HepG2 (cell line): Measurements from ENCODE around the gene DAPK3. TPM values are rescaled to one million over a fixed set of nuclear protein-coding genes. Genes with fewer than 3 reads are reported as not detected.
A peak's percentile ranks its signal among the peaks of the same experiment; 100 is the strongest.

Experiments used
- FOXC1 ChIP-seq: sonication (generic); formaldehyde crosslinking; IDR thresholded peaks from 2 replicates; pipeline ENCODE4 v1.8.0; 2022; ENCODE audit warnings: mild to moderate bottlenecking, missing genetic modification reagents, borderline replicate concordance
- HNF4G ChIP-seq, 2 experiments: sonication (generic) in 1 of 2; formaldehyde crosslinking in 1 of 2; IDR thresholded peaks; 2 replicates each; pipeline versions ENCODE4 v1.4.0 to v1.6.1; 2011 to 2020; ENCODE audit warnings: borderline replicate concordance in 2 of 2, low read depth in 2 of 2, mild to moderate bottlenecking in 2 of 2, low read length in 1 of 2, missing genetic modification reagents in 1 of 2, moderate library complexity in 1 of 2
- JUN ChIP-seq: sonication (generic); formaldehyde crosslinking; IDR thresholded peaks from 2 replicates; pipeline ENCODE4 v1.4.0; 2020; ENCODE audit warnings: mild to moderate bottlenecking, missing genetic modification reagents
- KDM3A ChIP-seq: IDR thresholded peaks from 2 replicates; pipeline ENCODE4 v1.6.1; 2018; ENCODE audit warnings: low read depth, missing compliant biosample characterization
- MLXIP ChIP-seq: sonication (generic); formaldehyde crosslinking; IDR thresholded peaks from 2 replicates; pipeline ENCODE4 v1.9.0; 2021; ENCODE audit warnings: missing genetic modification reagents, borderline replicate concordance
- MYPOP ChIP-seq: sonication (generic); formaldehyde crosslinking; IDR thresholded peaks from 2 replicates; pipeline ENCODE4 v1.8.1; 2023; ENCODE audit warnings: mild to moderate bottlenecking, moderate library complexity, missing genetic modification reagents
- NR2C2 ChIP-seq: sonication (generic); formaldehyde crosslinking; IDR thresholded peaks from 2 replicates; pipeline ENCODE4 v1.4.0; 2020; ENCODE audit warnings: missing genetic modification reagents, mild to moderate bottlenecking, moderate library complexity, borderline replicate concordance
- PAF1 ChIP-seq: IDR thresholded peaks from 2 replicates; pipeline ENCODE4 v1.6.1; 2016; ENCODE audit warnings: missing genetic modification reagents, missing compliant biosample characterization
- POLR2AphosphoS2 ChIP-seq: IDR thresholded peaks from 2 replicates; pipeline ENCODE4 v1.6.1; 2011; ENCODE audit warnings: low read depth, low read length, improper control_type of control experiment
- SMAD3 ChIP-seq: sonication (generic); formaldehyde crosslinking; IDR thresholded peaks from 2 replicates; pipeline ENCODE4 v1.4.0; 2020; ENCODE audit warnings: missing genetic modification reagents
- SP2 ChIP-seq: sonication (generic); formaldehyde crosslinking; IDR thresholded peaks from 2 replicates; pipeline ENCODE4 v1.5.1; 2020; ENCODE audit warnings: mild to moderate bottlenecking, missing genetic modification reagents
- ZFAT ChIP-seq: sonication (generic); formaldehyde crosslinking; conservative IDR thresholded peaks from 2 replicates; pipeline ENCODE4 v1.8.1; 2023; ENCODE audit warnings: missing genetic modification reagents, inconsistent platforms
- ZNF318 ChIP-seq: sonication (generic); formaldehyde crosslinking; IDR thresholded peaks from 2 replicates; pipeline ENCODE4 v1.4.0; 2020; ENCODE audit warnings: mild to moderate bottlenecking, missing genetic modification reagents
- ZNF343 ChIP-seq: sonication (generic); formaldehyde crosslinking; IDR thresholded peaks from 2 replicates; pipeline ENCODE4 v1.4.0; 2020; ENCODE audit warnings: mild to moderate bottlenecking, missing genetic modification reagents
- ZNF468 ChIP-seq: sonication (generic); formaldehyde crosslinking; IDR thresholded peaks from 2 replicates; pipeline ENCODE4 v1.8.0; 2022; ENCODE audit warnings: mild to moderate bottlenecking, moderate library complexity, missing genetic modification reagents
- polyA plus RNA-seq, 8 experiments: library from polyadenylated mRNA; depleted of rRNA in 3 of 8; stranded (reverse) in 7 of 8; unstranded in 1 of 8; fragments of >200 nt; fragmentation: Illumina TruSeq in 4 of 8; extraction: Trizol in 4 of 8; gene quantifications; 2 replicates each; pipeline versions ENCODE4 v1.2.1 to v1.2.3, GENCODE V29; 2011 to 2016; ENCODE audit warnings: low read depth in 4 of 8, missing spikeins in 1 of 8, mixed read lengths in 1 of 8; ENCODE audit not compliant: insufficient read depth in 1 of 8
- total RNA-seq, 5 experiments: library from RNA; depleted of rRNA; stranded (reverse); fragments of >200 nt; fragmentation: Illumina TruSeq; extraction: Trizol; gene quantifications; 2 replicates each; pipeline ENCODE4 v1.2.3, GENCODE V29; 2016; ENCODE audit warnings: low read depth in 1 of 5

The DAPK3 gene
- total and polyA plus RNA-seq, 2 of the 13 experiments (the other 11 are each of a cell fraction or from before 2014, with no cell fraction given): 30.5 to 37.3 TPM

- 0 out of 2 replicates have a peak, but pooled peaks have one; percentile 28 for TF ChIP-seq ZNF318 (CRISPR knock-in tag)
- peak; percentile 85 for TF ChIP-seq NR2C2 (CRISPR knock-in tag)
- 0 out of 2 replicates have a peak, but pooled peaks have one; percentile 47 for TF ChIP-seq ZNF468 (CRISPR knock-in tag)
- no peak for TF ChIP-seq MLXIP
- TF ChIP-seq HNF4G (IDR thresholded peaks at IDR 0.05; ENCODE audit: borderline replicate concordance, low read depth, low read length): no peak
- no peak for TF ChIP-seq HNF4G (CRISPR knock-in tag; IDR thresholded peaks at IDR 0.05; ENCODE audit: borderline replicate concordance, low read depth)
- TF ChIP-seq FOXC1 (CRISPR knock-in tag): no peak
- TF ChIP-seq SP2 (CRISPR knock-in tag): peak; percentile 97
- 0 out of 2 replicates have a peak, but pooled peaks have one; percentile 22 for TF ChIP-seq SMAD3 (CRISPR knock-in tag)
- peak; percentile 99 for TF ChIP-seq POLR2AphosphoS2
- TF ChIP-seq ZNF343: peak; percentile 88
- TF ChIP-seq JUN (CRISPR knock-in tag): 0 out of 2 replicates have a peak, but pooled peaks have one; percentile 43
- TF ChIP-seq PAF1 (CRISPR knock-in tag): peak; percentile 92
- peak; percentile 40; the same call in 1 of the 2 replicates for TF ChIP-seq KDM3A (CRISPR knock-in tag)
- TF ChIP-seq MYPOP (CRISPR knock-in tag): no peak; the same call in 1 of the 2 replicates
- no peak for TF ChIP-seq ZFAT (CRISPR knock-in tag)
Observed at GRCh38 chr19:3970808-3971598, at the start of gene DAPK3 (continued).
